NCI-H1694 treated with DMSO at 0.1 percent for 48 hours (cell line): ENCODE results near the gene ADARB2.
"Not testable (repeated sequence)": the region's sequence is repeated elsewhere in the genome, so short reads cannot be mapped to it uniquely, and the experiment has no call there.

Experiments used
- DNase-seq: peaks from one replicate; lab custom pipeline; 2025; lab: John Stamatoyannopoulos, UW

ADARB2 gene

GRCh38 chr10:1253523-1254353 is 483.6 kb downstream of the ADARB2 start:
- DNase-seq, result no peak

- DNase-seq, result no peak
Measured at GRCh38 chr10:1251769-1252168, 485.6 kb downstream of the ADARB2 start.

GRCh38 chr10:1249142-1249920 is 488.0 kb downstream of the ADARB2 start:
- peak; percentile 84 for DNase-seq

GRCh38 chr10:1248262-1248630 is 489.1 kb downstream of the ADARB2 start:
- DNase-seq, result not testable (repeated sequence)

- DNase-seq, result no peak
Measured at GRCh38 chr10:1247598-1248261, 489.6 kb downstream of the ADARB2 start.

- no peak for DNase-seq
Measured at GRCh38 chr10:1244493-1244892, 492.8 kb downstream of the ADARB2 start.

- DNase-seq, result peak; percentile 12
Measured at GRCh38 chr10:1243486-1244234, 493.7 kb downstream of the ADARB2 start.

- DNase-seq, result no peak
Measured at GRCh38 chr10:1242975-1243374, 494.4 kb downstream of the ADARB2 start.

- DNase-seq, result no peak
Measured at GRCh38 chr10:1241973-1242935, 495.1 kb downstream of the ADARB2 start.

- DNase-seq, result no peak
Measured at GRCh38 chr10:1241322-1241890, 495.9 kb downstream of the ADARB2 start.

GRCh38 chr10:1240341-1240775 is 497.0 kb downstream of the ADARB2 start:
- DNase-seq, result no peak

- DNase-seq, result no peak
Measured at GRCh38 chr10:1233031-1233430, 504.3 kb downstream of the ADARB2 start.

GRCh38 chr10:1232164-1232911 is 505.0 kb downstream of the ADARB2 start:
- no peak for DNase-seq

GRCh38 chr10:1230592-1231275 is 506.6 kb downstream of the ADARB2 start:
- no peak for DNase-seq

GRCh38 chr10:1230138-1230537 is 507.2 kb downstream of the ADARB2 start:
- no peak for DNase-seq

GRCh38 chr10:1229574-1229973 is 507.8 kb downstream of the ADARB2 start:
- DNase-seq, result no peak

GRCh38 chr10:1229116-1229515 is 508.2 kb downstream of the ADARB2 start:
- DNase-seq, result no peak

- no peak for DNase-seq
Measured at GRCh38 chr10:1228467-1228975, 508.8 kb downstream of the ADARB2 start.
